Measurements from ENCODE around the gene LAMTOR1.

The LAMTOR1 gene

DNA sequence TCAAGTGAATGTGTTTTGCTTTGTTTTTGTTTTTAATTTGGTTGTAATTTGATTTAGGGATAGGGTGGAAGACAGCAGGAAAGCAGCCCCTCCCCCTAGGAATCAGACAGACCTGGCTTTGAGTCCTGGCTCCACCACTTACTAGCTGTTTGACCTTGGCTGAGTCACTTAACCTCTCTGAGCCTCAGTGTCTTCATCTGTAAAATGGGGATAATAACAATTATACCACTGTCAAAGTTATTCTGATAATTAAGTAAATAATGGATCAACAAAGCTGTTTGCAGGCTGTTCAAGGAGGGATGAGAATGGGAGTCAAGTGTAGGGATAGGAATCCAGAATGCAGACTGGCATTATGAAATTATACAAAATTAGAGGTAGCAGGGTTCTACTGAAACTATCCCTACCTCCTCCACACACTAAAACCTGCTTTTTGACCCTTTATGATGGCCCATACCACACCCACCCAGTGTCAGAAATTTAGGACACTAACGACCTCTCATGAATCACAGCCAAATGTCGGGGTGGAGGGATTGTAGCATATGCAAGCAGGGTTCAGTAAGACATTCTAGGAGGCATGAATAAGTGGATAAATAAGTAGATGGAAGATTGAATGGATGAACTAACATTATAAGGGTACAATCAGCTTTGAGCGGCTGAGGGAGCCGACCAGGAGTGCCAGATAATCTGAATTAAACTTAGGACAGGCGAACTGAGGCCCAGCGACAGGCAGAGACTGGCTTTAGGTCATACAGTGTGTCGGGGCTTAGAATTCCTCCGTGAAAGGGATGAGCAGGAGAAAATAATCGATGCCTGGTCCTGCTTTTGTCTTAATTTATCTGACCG lies 8.4 kb upstream of the LAMTOR1 start:
- DNase-seq (ENCODE audit: low read depth in 2 of 2) = no peak
- TF ChIP-seq, protein P1, sequence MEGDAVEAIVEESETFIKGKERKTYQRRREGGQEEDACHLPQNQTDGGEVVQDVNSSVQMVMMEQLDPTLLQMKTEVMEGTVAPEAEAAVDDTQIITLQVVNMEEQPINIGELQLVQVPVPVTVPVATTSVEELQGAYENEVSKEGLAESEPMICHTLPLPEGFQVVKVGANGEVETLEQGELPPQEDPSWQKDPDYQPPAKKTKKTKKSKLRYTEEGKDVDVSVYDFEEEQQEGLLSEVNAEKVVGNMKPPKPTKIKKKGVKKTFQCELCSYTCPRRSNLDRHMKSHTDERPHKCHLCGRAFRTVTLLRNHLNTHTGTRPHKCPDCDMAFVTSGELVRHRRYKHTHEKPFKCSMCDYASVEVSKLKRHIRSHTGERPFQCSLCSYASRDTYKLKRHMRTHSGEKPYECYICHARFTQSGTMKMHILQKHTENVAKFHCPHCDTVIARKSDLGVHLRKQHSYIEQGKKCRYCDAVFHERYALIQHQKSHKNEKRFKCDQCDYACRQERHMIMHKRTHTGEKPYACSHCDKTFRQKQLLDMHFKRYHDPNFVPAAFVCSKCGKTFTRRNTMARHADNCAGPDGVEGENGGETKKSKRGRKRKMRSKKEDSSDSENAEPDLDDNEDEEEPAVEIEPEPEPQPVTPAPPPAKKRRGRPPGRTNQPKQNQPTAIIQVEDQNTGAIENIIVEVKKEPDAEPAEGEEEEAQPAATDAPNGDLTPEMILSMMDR (IDR thresholded peaks at IDR 0.05; ENCODE audit: low read depth, low read length) = no peak
- H3K4me3 ChIP-seq (replicated peaks in 1 of 2; ENCODE audit: low read depth in 2 of 2, low read length in 2 of 2) = peak overlapping the region; percentile 83 to 85

- no peak for DNase-seq (ENCODE audit: low read depth in 2 of 2)
- TF ChIP-seq, protein P1 (IDR thresholded peaks at IDR 0.05; ENCODE audit: low read depth, low read length) = no peak
- H3K4me3 ChIP-seq (replicated peaks in 1 of 2; ENCODE audit: low read depth in 2 of 2, low read length in 2 of 2) = no peak within 1 kb of the TSS
Measured at GRCh38 chr11:72105888-72106287, 2.8 kb upstream of the LAMTOR1 start, which contains the start of gene TOMT. Gene TOMT (plus strand): TSS chr11:72105924. CDS start chr11:72105952, 28 bp downstream.

DNA sequence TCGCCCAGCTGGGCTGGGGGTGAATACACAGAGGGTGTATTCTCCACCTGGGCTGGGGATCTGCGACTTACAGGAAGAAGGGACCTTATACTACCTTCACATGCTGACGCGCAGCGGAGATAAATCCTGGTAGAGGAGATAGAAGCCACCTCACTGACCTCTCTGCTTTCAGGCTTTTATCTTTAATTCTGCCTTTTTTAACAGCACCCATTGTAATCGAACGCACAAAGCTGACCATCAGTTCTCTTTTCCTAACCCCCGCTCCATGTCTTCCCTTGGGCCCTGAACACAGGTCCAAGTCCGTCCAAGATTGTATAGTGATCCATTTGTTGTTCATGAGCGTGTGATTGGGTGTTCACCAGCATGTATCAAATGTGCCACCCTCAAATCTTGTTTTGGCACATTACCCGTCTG lies 664 bp upstream of the LAMTOR1 start:
- DNase-seq (ENCODE audit: low read depth in 2 of 2) = no peak
- TF ChIP-seq, protein P1 (IDR thresholded peaks at IDR 0.05; ENCODE audit: low read depth, low read length) = no peak
- H3K4me3 ChIP-seq (replicated peaks in 1 of 2; ENCODE audit: low read depth in 2 of 2, low read length in 2 of 2) = peak overlapping the region; percentile 3 to 24

DNA sequence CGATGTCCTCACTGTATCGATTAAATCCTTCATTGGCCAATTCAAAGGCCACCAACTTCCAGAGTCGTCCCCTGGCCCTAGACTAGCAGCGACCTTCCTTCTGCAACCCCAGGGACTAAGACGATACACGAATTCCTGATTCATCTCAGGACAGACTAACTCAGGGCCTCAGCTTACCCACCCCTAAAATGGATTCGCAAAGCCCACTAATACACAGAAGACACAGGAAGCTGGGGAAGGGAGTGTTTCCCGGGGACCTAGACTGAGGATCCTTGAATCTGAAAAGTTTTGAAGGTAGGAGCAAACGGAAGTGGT lies 509 bp downstream of the LAMTOR1 start:
- no peak for DNase-seq (ENCODE audit: low read depth in 2 of 2)
- peak overlapping the region; percentile 83 to 85 for H3K4me3 ChIP-seq (replicated peaks in 1 of 2; ENCODE audit: low read depth in 2 of 2, low read length in 2 of 2)

GRCh38 chr11:72102162-72102561 lies 935 bp downstream of the LAMTOR1 start:
- DNase-seq (ENCODE audit: low read depth in 2 of 2) = no peak
- peak overlapping the region; percentile 83 to 85 for H3K4me3 ChIP-seq (replicated peaks in 1 of 2; ENCODE audit: low read depth in 2 of 2, low read length in 2 of 2)
- TF ChIP-seq, protein P1 (IDR thresholded peaks at IDR 0.05; ENCODE audit: low read depth, low read length) = no peak

More for the DNA sequence above, 509 bp downstream of the LAMTOR1 start:
- TF ChIP-seq, protein P1 (IDR thresholded peaks at IDR 0.05; ENCODE audit: low read depth, low read length) = no peak

DNA sequence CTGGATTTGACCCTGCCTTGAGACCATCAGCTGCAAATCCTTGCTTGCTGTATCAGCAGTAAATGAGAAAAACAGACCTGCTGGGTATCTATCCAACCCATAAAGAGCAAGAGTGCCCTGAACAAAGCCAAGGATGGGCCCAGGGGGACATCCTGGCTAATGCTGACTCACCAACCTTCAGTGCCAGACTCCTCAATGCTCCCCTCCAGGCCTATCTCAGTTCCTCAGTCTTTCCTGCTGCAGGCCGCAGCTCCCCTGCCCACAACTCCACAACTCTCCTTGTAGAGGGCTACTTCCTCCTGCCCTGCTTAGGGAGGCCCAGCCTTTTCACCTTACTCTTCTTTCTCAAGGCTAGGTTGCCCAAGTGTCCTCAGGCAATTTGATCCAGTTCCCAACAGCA lies 2.6 kb downstream of the LAMTOR1 start:
- TF ChIP-seq, protein P1 (IDR thresholded peaks at IDR 0.05; ENCODE audit: low read depth, low read length) = no peak
- peak in 1 of 2 donors; percentile 12 for DNase-seq (ENCODE audit: low read depth in 2 of 2)
- no peak overlapping the region for H3K4me3 ChIP-seq (replicated peaks in 1 of 2; ENCODE audit: low read depth in 2 of 2, low read length in 2 of 2)
